HG03045 (cell line): Measurements from ENCODE around the gene GPI.
"Not testable (repeated sequence)": the region's sequence is repeated elsewhere in the genome, so short reads cannot be mapped to it uniquely, and the experiment has no call there.

Experiments used
- ATAC-seq: cut with Tn5 transposase; IDR thresholded peaks from one replicate; pipeline ENCODE4 v1.9.1; 2021; ENCODE audit warnings: mild to moderate bottlenecking, moderate library complexity; ENCODE audit not compliant: unreplicated experiment

The GPI gene

GRCh38 chr19:34400844-34401243 lies 35.8 kb downstream of the GPI start:
- ATAC-seq: not testable (repeated sequence)

- no peak for ATAC-seq
Observed at GRCh38 chr19:34402074-34402600, 37.1 kb downstream of the GPI start.

- ATAC-seq: no peak
Observed at GRCh38 chr19:34403784-34404108, 38.8 kb downstream of the GPI start.

- peak; percentile 81 for ATAC-seq
Observed at GRCh38 chr19:34404109-34404909, 39.3 kb downstream of the GPI start, which contains the start of gene PDCD2L. Gene PDCD2L (plus strand): TSS chr19:34404399. CDS start chr19:34404431, 32 bp downstream.

- no peak for ATAC-seq
Observed at GRCh38 chr19:34405892-34406660, 41.1 kb downstream of the GPI start.

GRCh38 chr19:34408411-34408810 lies 43.4 kb downstream of the GPI start:
- ATAC-seq: no peak

GRCh38 chr19:34409189-34410164 lies 44.5 kb downstream of the GPI start:
- ATAC-seq: no peak

GRCh38 chr19:34411216-34411615 lies 46.2 kb downstream of the GPI start:
- no peak for ATAC-seq

- no peak for ATAC-seq
Observed at GRCh38 chr19:34416021-34416545, 51.1 kb downstream of the GPI start.

GRCh38 chr19:34418300-34418699 lies 53.3 kb downstream of the GPI start:
- no peak for ATAC-seq

- no peak for ATAC-seq
Observed at GRCh38 chr19:34426096-34426661, 61.2 kb downstream of the GPI start.

GRCh38 chr19:34428549-34429285 lies 63.7 kb downstream of the GPI start:
- peak; percentile 44 for ATAC-seq

GRCh38 chr19:34429553-34429952 lies 64.6 kb downstream of the GPI start:
- no peak for ATAC-seq

GRCh38 chr19:34430738-34431625 lies 66.0 kb downstream of the GPI start:
- no peak for ATAC-seq

GRCh38 chr19:34431681-34432402 lies 66.8 kb downstream of the GPI start:
- ATAC-seq: no peak

- no peak for ATAC-seq
Observed at GRCh38 chr19:34432797-34433196, 67.8 kb downstream of the GPI start.

GRCh38 chr19:34436716-34437115 lies 71.7 kb downstream of the GPI start:
- no peak for ATAC-seq

GRCh38 chr19:34448191-34448590 lies 83.2 kb downstream of the GPI start:
- ATAC-seq: no peak
